Endothelial cell of umbilical vein (primary cell): ENCODE results near the gene JMJD7.

ENCODE experiments used
- CTCF ChIP-seq, 2 donors: IDR thresholded peaks; 1 replicate in 1 of 2; 2 replicates in 1 of 2; pipeline ENCODE4 v1.5.1; 2011; ENCODE audit warnings: low read length in 2 of 2, mild to moderate bottlenecking in 2 of 2, moderate library complexity in 2 of 2, control low read depth in 1 of 2, inconsistent platforms in 1 of 2, low read depth in 1 of 2; ENCODE audit not compliant: insufficient read depth in 1 of 2; ENCODE audit errors: extremely low read depth in 1 of 2
- EZH2 ChIP-seq: IDR thresholded peaks from 2 replicates; pipeline ENCODE4 v1.6.1; 2012; ENCODE audit warnings: borderline replicate concordance, low read depth, mild to moderate bottlenecking, moderate library complexity, low read length, inconsistent platforms; ENCODE audit not compliant: severe bottlenecking
- FOS ChIP-seq: IDR thresholded peaks from 2 replicates; pipeline ENCODE4 v1.6.1; 2011; ENCODE audit warnings: mild to moderate bottlenecking, low read length, moderate library complexity, borderline replicate concordance; ENCODE audit not compliant: insufficient read depth
- JUN ChIP-seq: IDR thresholded peaks from 2 replicates; pipeline ENCODE4 v1.6.1; 2011; ENCODE audit warnings: borderline replicate concordance, low read depth; ENCODE audit not compliant: insufficient read length, insufficient read depth
- MAX ChIP-seq: IDR thresholded peaks from 2 replicates; pipeline ENCODE4 v1.6.1; 2011; ENCODE audit not compliant: insufficient read depth, insufficient read length
- MYC ChIP-seq: IDR thresholded peaks from one replicate; pipeline ENCODE4 v1.6.1; 2011; ENCODE audit warnings: mild to moderate bottlenecking, low read depth, low read length
- POLR2A ChIP-seq: IDR thresholded peaks from 2 replicates; pipeline ENCODE4 v1.6.1; 2012; ENCODE audit warnings: low read depth, mild to moderate bottlenecking, control low read depth, low read length
- POLR2AphosphoS5 ChIP-seq: IDR thresholded peaks from 2 replicates; pipeline ENCODE4 v1.6.1; 2012; ENCODE audit warnings: low read depth, mild to moderate bottlenecking, control low read depth, low read length, moderate library complexity; ENCODE audit not compliant: insufficient read depth

GRCh38 chr15:41839781-41840491 lies 12.0 kb downstream of the JMJD7 start:
- TF ChIP-seq CTCF (IDR thresholded peaks at IDR 0.05; ENCODE audit: extremely low read depth in 1 of 2, insufficient read depth in 1 of 2, low read depth in 1 of 2, low read length in 2 of 2) (no peak), POLR2AphosphoS5 (no peak), JUN (no peak), POLR2A (no peak), EZH2 (no peak), MAX (no peak), FOS (no peak), MYC (no peak)
